Measurements from ENCODE around the gene RUNX1. TPM values are rescaled to one million over a fixed set of nuclear protein-coding genes. Genes with fewer than 3 reads are reported as not detected.
A peak's percentile ranks its signal among the peaks of the same experiment; 100 is the strongest.
"Not testable (repeated sequence)": the region's sequence is repeated elsewhere in the genome, so short reads cannot be mapped to it uniquely, and the experiment has no call there.

The RUNX1 gene
- total RNA-seq, 1 experiment from 2014 or later: 3.9 TPM

- no peak for DNase-seq (ENCODE audit: low read depth, low spot score)
- in situ Hi-C loops (cut with HindIII; ENCODE audit: low pct_unique_long_range_greater_than_20kb, low sequenced_read_pairs): no loop called here
Observed at GRCh38 chr21:34809822-34810221, 239.3 kb downstream of the RUNX1 start.

DNA sequence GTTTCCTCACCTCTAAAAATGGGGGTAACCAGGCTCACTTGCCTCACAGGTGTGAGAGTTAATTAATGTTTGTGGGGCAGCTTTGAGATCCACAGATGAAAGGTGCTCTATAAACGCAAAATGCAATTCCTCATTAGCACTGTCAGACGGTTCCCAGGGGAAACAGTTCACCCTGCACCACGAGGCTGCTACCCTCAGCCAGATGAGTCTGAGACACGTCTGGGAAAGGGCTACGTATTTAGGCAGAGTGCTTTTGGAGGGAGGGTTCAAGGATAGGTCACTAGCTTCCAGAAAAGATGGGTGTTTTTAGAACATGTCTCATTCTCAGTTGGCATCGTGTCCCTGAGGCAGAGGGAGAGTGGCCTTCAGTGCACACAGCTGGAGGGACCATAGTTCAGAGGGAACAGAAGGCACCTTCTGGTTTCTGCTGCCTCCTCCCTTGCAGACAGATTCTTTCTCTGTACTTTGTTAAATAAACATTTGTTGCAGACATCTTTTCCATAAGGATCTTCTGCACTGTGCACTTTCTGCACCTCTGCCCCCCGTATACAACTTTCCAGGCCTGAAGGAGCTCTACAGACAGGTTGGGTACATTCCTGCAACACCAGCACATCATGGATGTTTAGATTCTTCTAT, 240.4 kb downstream of the RUNX1 start:
- in situ Hi-C loops (cut with HindIII; ENCODE audit: low pct_unique_long_range_greater_than_20kb, low sequenced_read_pairs): no loop called here
- no peak for DNase-seq (ENCODE audit: low read depth, low spot score)

GRCh38 chr21:34807881-34808568, 241.1 kb downstream of the RUNX1 start:
- no peak for DNase-seq (ENCODE audit: low read depth, low spot score)
- in situ Hi-C loops (cut with HindIII; ENCODE audit: low pct_unique_long_range_greater_than_20kb, low sequenced_read_pairs): no loop called here

DNA sequence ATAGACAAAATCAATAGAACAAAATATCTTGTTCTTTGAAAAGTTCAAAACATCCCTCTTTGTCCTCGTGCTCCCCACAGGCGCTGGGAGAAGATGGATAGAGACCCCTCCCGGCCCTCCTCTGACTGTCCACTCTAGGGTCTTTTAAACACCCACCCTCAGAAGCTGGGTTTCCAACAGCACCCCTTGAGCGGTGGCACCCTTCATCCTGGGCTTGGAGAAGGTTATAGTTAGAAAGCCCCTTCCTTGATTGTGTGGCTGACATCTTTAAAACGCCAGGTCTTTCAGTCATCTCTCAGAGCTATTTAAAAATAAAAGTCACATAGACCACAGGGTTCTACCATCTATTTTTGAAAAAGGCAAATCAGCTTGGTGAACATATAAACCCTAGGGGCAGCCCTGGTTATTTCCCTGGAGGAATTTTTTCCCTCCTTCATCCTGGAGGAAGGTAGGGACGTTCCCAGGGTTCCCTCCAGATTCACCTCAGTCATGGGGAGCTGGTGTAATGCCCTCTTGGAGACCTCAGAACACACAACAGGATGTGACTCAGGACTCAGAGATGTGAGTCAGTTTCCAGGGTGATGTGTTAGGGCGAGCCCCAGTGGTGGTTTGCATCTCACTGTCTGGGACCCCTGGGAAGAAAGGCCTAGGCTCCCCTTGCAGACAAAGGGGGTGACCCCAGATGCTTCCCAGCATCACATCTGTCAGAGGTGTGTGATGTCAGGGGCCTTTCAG, 241.8 kb downstream of the RUNX1 start:
- DNase-seq (ENCODE audit: low read depth, low spot score): no peak
- in situ Hi-C loops (cut with HindIII; ENCODE audit: low pct_unique_long_range_greater_than_20kb, low sequenced_read_pairs): no loop called here

- in situ Hi-C loops (cut with HindIII; ENCODE audit: low pct_unique_long_range_greater_than_20kb, low sequenced_read_pairs): no loop called here
- DNase-seq (ENCODE audit: low read depth, low spot score): no peak
Observed at GRCh38 chr21:34806423-34806822, 242.7 kb downstream of the RUNX1 start.

GRCh38 chr21:34805157-34805556, 243.9 kb downstream of the RUNX1 start:
- DNase-seq (ENCODE audit: low read depth, low spot score): no peak
- in situ Hi-C loops (cut with HindIII; ENCODE audit: low pct_unique_long_range_greater_than_20kb, low sequenced_read_pairs): no loop called here

DNA sequence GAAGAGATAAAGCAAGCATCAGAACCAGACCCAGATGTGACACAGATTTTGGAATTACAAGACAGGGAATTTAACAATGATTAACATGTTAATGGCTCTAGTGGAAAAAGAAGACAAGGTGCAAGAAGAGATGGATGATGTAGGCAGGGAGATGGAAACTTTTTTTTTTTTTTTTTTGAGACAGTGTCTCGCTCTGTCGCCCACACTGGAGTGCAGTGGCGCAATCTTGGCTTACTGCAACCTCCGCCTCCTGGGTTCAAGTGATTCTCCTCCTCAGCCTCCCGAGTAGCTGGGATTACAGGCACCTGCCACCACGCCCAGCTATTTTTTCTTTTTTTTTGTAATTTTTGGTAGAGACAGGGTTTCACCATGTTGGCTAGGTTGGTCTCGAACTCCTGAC, 244.5 kb downstream of the RUNX1 start:
- DNase-seq (ENCODE audit: low read depth, low spot score); in situ Hi-C loops (cut with HindIII; ENCODE audit: low pct_unique_long_range_greater_than_20kb, low sequenced_read_pairs): not testable (repeated sequence)

GRCh38 chr21:34803782-34804370, 245.2 kb downstream of the RUNX1 start:
- no peak for DNase-seq (ENCODE audit: low read depth, low spot score)
- in situ Hi-C loops (cut with HindIII; ENCODE audit: low pct_unique_long_range_greater_than_20kb, low sequenced_read_pairs): no loop called here

- no peak for DNase-seq (ENCODE audit: low read depth, low spot score)
- in situ Hi-C loops (cut with HindIII; ENCODE audit: low pct_unique_long_range_greater_than_20kb, low sequenced_read_pairs): no loop called here
Observed at GRCh38 chr21:34802180-34802899, 246.8 kb downstream of the RUNX1 start.

DNA sequence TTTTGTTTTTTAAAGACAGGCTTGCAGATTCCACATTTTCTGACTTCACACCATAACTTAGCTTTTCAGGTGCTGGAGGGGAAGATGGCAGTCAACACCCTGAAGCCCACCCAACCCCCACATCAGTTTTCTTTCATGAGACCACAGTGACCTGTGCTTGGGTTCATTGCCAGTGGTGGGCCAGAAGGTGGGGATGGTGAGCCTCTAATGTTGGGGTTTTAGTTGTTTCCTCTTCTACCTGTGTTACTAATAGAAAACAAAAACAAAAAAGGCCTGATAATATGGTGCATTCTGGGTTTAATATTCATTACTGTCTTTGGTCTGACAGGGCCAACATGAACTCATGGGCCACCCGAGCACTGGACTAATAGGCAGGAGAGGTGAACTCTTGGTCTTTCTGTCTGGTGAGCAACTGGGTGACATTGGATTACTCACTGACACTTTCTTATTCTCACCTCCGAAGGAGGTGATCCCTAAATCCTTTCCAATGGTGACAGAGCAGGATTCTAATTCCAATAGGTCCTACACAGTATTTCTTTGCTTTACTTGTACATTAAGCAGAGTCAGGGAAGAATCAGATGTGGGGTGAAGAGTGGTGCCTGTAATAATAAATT, 247.5 kb downstream of the RUNX1 start:
- in situ Hi-C loops (cut with HindIII; ENCODE audit: low pct_unique_long_range_greater_than_20kb, low sequenced_read_pairs): no loop called here
- DNase-seq (ENCODE audit: low read depth, low spot score): peak; percentile 38

- in situ Hi-C loops (cut with HindIII; ENCODE audit: low pct_unique_long_range_greater_than_20kb, low sequenced_read_pairs): no loop called here
Observed at GRCh38 chr21:34800797-34801518, 248.1 kb downstream of the RUNX1 start.

GRCh38 chr21:34799092-34799491, 250.0 kb downstream of the RUNX1 start:
- in situ Hi-C loops (cut with HindIII; ENCODE audit: low pct_unique_long_range_greater_than_20kb, low sequenced_read_pairs): no loop called here
- no peak for DNase-seq (ENCODE audit: low read depth, low spot score)

More at GRCh38 chr21:34800797-34801518, 248.1 kb downstream of the RUNX1 start:
- no peak for DNase-seq (ENCODE audit: low read depth, low spot score)

DNA sequence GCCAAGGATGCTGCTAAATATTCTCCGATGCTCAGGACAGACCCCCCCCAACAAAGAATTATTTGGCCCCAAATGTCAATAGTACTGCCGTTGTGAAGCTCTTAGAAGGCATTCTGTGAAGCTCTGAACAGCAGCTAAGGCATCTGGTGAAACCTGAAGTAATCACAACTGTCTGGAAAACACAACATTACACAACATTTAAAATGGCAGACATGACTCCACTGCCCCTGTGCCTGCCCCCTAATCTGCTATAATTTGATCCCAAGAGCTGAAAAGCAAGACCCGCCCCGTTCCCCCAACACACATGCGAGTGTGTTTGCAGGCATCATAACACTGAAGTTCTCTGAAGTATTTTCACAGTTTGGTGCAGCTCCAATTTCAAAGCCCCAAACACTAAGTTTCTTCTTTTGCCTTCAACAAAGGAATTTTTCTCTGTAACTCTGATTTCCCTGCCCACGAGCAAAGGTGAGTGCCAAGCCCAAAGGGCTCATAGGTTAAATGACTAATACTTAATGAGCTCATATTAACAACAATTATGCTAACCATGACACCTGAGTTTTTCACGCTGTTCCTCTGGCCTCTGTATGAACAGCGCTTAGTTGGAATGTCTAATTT, 251.1 kb downstream of the RUNX1 start:
- in situ Hi-C loops (cut with HindIII; ENCODE audit: low pct_unique_long_range_greater_than_20kb, low sequenced_read_pairs): no loop called here

GRCh38 chr21:34797201-34797525, 251.9 kb downstream of the RUNX1 start:
- in situ Hi-C loops (cut with HindIII; ENCODE audit: low pct_unique_long_range_greater_than_20kb, low sequenced_read_pairs): no loop called here
- DNase-seq (ENCODE audit: low read depth, low spot score): no peak

More for the DNA sequence above, 251.1 kb downstream of the RUNX1 start:
- DNase-seq (ENCODE audit: low read depth, low spot score): no peak

DNA sequence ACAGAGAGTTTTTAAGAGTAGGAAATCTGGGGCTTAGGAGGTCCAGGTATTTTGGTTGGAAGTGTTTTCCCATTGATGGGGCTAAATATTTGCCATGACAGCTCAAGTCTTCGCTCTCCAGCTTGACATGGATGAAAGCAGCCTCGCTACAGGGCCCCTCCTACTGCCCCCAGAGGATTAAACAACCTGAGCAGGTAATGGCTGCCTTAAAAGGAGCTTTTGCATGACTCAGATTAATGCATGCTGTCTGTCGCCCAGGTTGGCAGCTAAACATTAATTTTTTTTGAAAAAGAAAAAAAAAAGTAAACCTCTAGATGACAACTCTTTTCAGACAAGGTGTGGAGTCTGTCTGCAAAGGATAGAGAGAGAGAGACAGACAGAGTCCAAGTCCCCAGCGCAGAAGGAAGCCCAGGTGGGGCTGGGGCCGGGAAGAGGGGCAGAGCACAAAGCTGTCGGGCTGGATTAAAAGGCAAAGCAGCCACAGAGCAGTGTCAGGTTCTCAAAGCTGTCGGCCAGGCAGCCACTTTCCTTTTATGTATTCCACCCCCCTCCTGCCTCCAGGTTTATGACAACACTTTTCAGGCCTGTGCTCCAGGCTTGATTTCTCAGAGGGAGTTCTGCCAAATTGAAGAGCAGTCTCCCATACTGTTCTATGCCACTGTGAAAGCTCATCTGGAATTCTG, 252.4 kb downstream of the RUNX1 start:
- DNase-seq (ENCODE audit: low read depth, low spot score): no peak
- in situ Hi-C loops (cut with HindIII; ENCODE audit: low pct_unique_long_range_greater_than_20kb, low sequenced_read_pairs): no loop called here

GRCh38 chr21:34795548-34796180, 253.4 kb downstream of the RUNX1 start:
- no peak for DNase-seq (ENCODE audit: low read depth, low spot score)
- in situ Hi-C loops (cut with HindIII; ENCODE audit: low pct_unique_long_range_greater_than_20kb, low sequenced_read_pairs): no loop called here

Data from SK-MEL-5 (cell line).